Measurements from ENCODE around the gene PNMA5.

Gene PNMA5

DNA sequence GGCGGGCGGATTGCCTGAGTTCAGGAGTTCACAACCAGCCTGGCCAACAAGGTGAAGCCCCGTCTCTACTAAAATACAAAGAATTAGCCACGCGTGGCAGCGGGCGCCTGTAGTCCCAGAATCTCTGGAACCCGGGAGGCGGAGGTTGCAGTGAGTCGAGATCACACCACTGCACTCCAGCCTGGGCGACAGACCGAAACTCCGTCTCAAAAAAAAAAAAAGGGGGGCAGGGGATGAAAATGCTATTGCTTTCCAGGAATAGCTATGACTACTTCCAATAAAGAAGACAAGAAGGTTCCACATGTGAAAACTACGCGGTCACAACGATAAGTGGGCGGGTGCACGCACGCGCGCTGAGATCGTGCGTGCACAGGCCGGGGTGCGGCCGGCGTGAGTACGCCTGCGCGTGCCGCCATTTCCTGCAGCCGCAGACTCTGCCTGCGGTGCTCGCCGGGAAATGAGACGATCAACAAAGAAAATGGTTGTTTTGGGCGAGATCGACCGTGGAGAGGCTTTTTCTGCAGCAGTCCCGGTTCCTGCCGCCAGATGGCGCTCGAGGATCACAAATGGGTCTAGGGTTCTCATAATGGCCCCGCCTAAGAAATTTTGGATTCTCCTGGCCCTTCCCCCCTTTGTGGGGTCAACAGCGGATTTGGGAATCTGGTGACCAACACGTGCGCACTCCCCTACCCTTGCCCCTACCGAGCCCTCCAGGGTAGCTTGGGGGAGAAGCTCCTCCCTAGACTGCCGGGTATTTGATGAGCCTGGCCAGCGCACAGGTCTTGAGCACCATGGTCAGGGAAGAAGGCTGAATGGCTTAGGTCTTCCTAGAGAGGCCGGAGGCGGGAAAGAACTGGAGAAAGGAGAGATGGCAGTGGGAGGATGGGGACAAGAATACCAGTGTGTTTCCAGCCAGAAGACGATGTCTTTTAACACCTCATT is 35.1 kb downstream of the PNMA5 start:
- Histone ChIP-seq H3K4me1 (ENCODE audit: insufficient read depth, low read length, severe bottlenecking) (peaks cover 5% of the 10 kb centered on the region), H3K27ac (ENCODE audit: low read depth, low read length, poor library complexity, severe bottlenecking) (no peak overlapping the region), H3K9me2 (ENCODE audit: low read depth, low read length) (no peaks in the 10 kb centered on the region), H3K9ac (ENCODE audit: low read length) (no peak overlapping the region), H2AFZ (ENCODE audit: low read length) (no peak overlapping the region), H3K9me3 (ENCODE audit: low read length) (no peaks in the 10 kb centered on the region), H3F3A (ENCODE audit: insufficient read depth, low read length) (no peaks in the 10 kb centered on the region), H3K79me2 (ENCODE audit: insufficient read depth, low read length) (no peaks in the 10 kb centered on the region), H4K20me1 (ENCODE audit: insufficient read depth, low read length) (no peaks in the 10 kb centered on the region), H3K4me3 (ENCODE audit: low read depth, low read length, poor library complexity, severe bottlenecking) (peak overlapping the region; percentile 51), H3K27me3 (ENCODE audit: insufficient read depth, low read length) (no peaks in the 10 kb centered on the region), H3K4me2 (ENCODE audit: low read length) (peak overlapping the region; percentile 54), H3K36me3 (ENCODE audit: insufficient read depth, low read length) (no peaks in the 10 kb centered on the region)
- TF ChIP-seq EZH2 (IDR thresholded peaks at IDR 0.05; ENCODE audit: borderline replicate concordance, low read length): no peak
- peak; percentile 63 for TF ChIP-seq CTCF (IDR thresholded peaks at IDR 0.05; ENCODE audit: low read length)

GRCh38 chrX:152958047-152958446 is 35.9 kb downstream of the PNMA5 start:
- Histone ChIP-seq H3K4me3 (ENCODE audit: low read depth, low read length, poor library complexity, severe bottlenecking) (no peak overlapping the region), H3K27ac (ENCODE audit: low read depth, low read length, poor library complexity, severe bottlenecking) (no peak overlapping the region), H3K9ac (ENCODE audit: low read length) (no peak overlapping the region), H3F3A (ENCODE audit: insufficient read depth, low read length) (no peaks in the 10 kb centered on the region), H3K4me1 (ENCODE audit: insufficient read depth, low read length, severe bottlenecking) (peaks cover 5% of the 10 kb centered on the region), H2AFZ (ENCODE audit: low read length) (no peak overlapping the region), H3K79me2 (ENCODE audit: insufficient read depth, low read length) (no peaks in the 10 kb centered on the region), H3K36me3 (ENCODE audit: insufficient read depth, low read length) (no peaks in the 10 kb centered on the region), H3K9me2 (ENCODE audit: low read depth, low read length) (no peaks in the 10 kb centered on the region), H4K20me1 (ENCODE audit: insufficient read depth, low read length) (no peaks in the 10 kb centered on the region), H3K9me3 (ENCODE audit: low read length) (no peaks in the 10 kb centered on the region), H3K4me2 (ENCODE audit: low read length) (peak overlapping the region; percentile 54; the same call in 1 of the 2 replicates), H3K27me3 (ENCODE audit: insufficient read depth, low read length) (no peaks in the 10 kb centered on the region)
- no peak for TF ChIP-seq CTCF (IDR thresholded peaks at IDR 0.05; ENCODE audit: low read length)

GRCh38 chrX:152950786-152951185 is 43.1 kb downstream of the PNMA5 start:
- TF ChIP-seq CTCF (IDR thresholded peaks at IDR 0.05; ENCODE audit: low read length): no peak
- TF ChIP-seq EZH2 (IDR thresholded peaks at IDR 0.05; ENCODE audit: borderline replicate concordance, low read length): no peak
- H4K20me1 ChIP-seq (ENCODE audit: insufficient read depth, low read length): no peaks in the 10 kb centered on the region
- no peaks in the 10 kb centered on the region for H3F3A ChIP-seq (ENCODE audit: insufficient read depth, low read length)
- H3K9ac ChIP-seq (ENCODE audit: low read length): no peak overlapping the region
- no peak overlapping the region for H3K4me2 ChIP-seq (ENCODE audit: low read length)
- no peak overlapping the region for H2AFZ ChIP-seq (ENCODE audit: low read length)
- no peak overlapping the region for H3K27ac ChIP-seq (ENCODE audit: low read depth, low read length, poor library complexity, severe bottlenecking)
- no peak overlapping the region for H3K4me3 ChIP-seq (ENCODE audit: low read depth, low read length, poor library complexity, severe bottlenecking)
- H3K4me1 ChIP-seq (ENCODE audit: insufficient read depth, low read length, severe bottlenecking): no peaks in the 10 kb centered on the region
- no peaks in the 10 kb centered on the region for H3K9me3 ChIP-seq (ENCODE audit: low read length)
- H3K36me3 ChIP-seq (ENCODE audit: insufficient read depth, low read length): no peaks in the 10 kb centered on the region
- H3K27me3 ChIP-seq (ENCODE audit: insufficient read depth, low read length): no peaks in the 10 kb centered on the region
- H3K9me2 ChIP-seq (ENCODE audit: low read depth, low read length): no peaks in the 10 kb centered on the region
- no peaks in the 10 kb centered on the region for H3K79me2 ChIP-seq (ENCODE audit: insufficient read depth, low read length)
